Prostate gland (tissue), 2 donors: ENCODE results near the gene SCGB1D1. TPM values are rescaled to one million over a fixed set of nuclear protein-coding genes. Genes with fewer than 3 reads are reported as not detected.

Experiments used
- DNase-seq: peaks from one replicate; pipeline ENCODE4 v3.0.0-alpha.2; 2019; ENCODE audit warnings: low spot score
- H3K27ac ChIP-seq, 2 donors: fragments of 200-600 bp; sonication (generic); 2 replicates each; pipeline ENCODE4 v1.5.1; 2017 to 2019
- H3K27me3 ChIP-seq: fragments of 200-600 bp; sonication (generic); replicated peaks from 2 replicates; pipeline ENCODE4 v1.5.1; 2019; ENCODE audit not compliant: insufficient read depth
- H3K36me3 ChIP-seq, 2 donors: fragments of 200-600 bp; sonication (generic); 1 replicate in 1 of 2; 2 replicates in 1 of 2; pipeline versions ENCODE4 v1.5.1 to v1.8.1; 2017 to 2019
- H3K4me1 ChIP-seq: fragments of 200-600 bp; sonication (generic); replicated peaks from 2 replicates; pipeline ENCODE4 v1.5.1; 2019
- H3K4me3 ChIP-seq, 2 donors: fragments of 200-600 bp; sonication (generic); 2 replicates each; pipeline ENCODE4 v1.5.1; 2017 to 2019
- H3K9me3 ChIP-seq: fragments of 200-600 bp; sonication (generic); 2 replicates; pipeline ENCODE4 v1.5.1; 2017
- CTCF ChIP-seq, 4 experiments: fragments of 200-600 bp in 2 of 4; fragments of 450-650 bp in 2 of 4; sonication (generic) in 2 of 4; IDR thresholded peaks; 1 replicate in 3 of 4; 2 replicates in 1 of 4; pipeline ENCODE4 v1.5.1; 2016 to 2019; ENCODE audit warnings: antibody characterized with exemption in 4 of 4, mild to moderate bottlenecking in 2 of 4, moderate library complexity in 2 of 4
- POLR2A ChIP-seq: fragments of 450-650 bp; IDR thresholded peaks from one replicate; pipeline ENCODE4 v1.6.1; 2016; ENCODE audit warnings: antibody characterized with exemption, mild to moderate bottlenecking
- POLR2AphosphoS5 ChIP-seq: sonication (generic); formaldehyde crosslinking; IDR thresholded peaks from one replicate; pipeline ENCODE4 v1.6.1; 2017; ENCODE audit warnings: antibody characterized with exemption
- WGBS: methylation state at CpG from one replicate; pipeline ENCODE4 v1.1.5; 2018; 5-methylcytosine and 5-hydroxymethylcytosine counted together
- intact Hi-C: fragments of 100-400 bp; cut with DNase I; formaldehyde crosslinking; loops from one replicate; pipeline ENCODE4 v1.14.2; 2022
- total RNA-seq, 2 donors: library from RNA; depleted of rRNA; stranded (reverse); fragments of >200 nt; gene quantifications; one replicate each; pipeline ENCODE4 v1.1.0, GENCODE V29; 2016

SCGB1D1 gene
- total RNA-seq, 2 donors from 2014 or later: not detected

- no peak for DNase-seq
- H3K27me3 ChIP-seq: no peaks in the 10 kb centered on the region
- no peaks in the 10 kb centered on the region for H3K4me1 ChIP-seq
- peaks cover 0 to 5% of the 10 kb centered on the region in 2 donors for H3K36me3 ChIP-seq
- H3K9me3 ChIP-seq: no peaks in the 10 kb centered on the region
- WGBS: 89% methylated on average over 10 of the region's 10 CpGs
- TF ChIP-seq POLR2AphosphoS5 (no peak), POLR2A (no peak), CTCF (IDR thresholded peaks at IDR 0.05) (no peak)
- H3K27ac ChIP-seq: no peak overlapping the region
- no peak overlapping the region for H3K4me3 ChIP-seq
- intact Hi-C loops: no loop called here
Observed at GRCh38 chr11:62150887-62151736, 38.9 kb upstream of the SCGB1D1 start.

- H3K27ac ChIP-seq: no peak overlapping the region
- 93% methylated on average over 9 of the region's 9 CpGs for WGBS
- TF ChIP-seq POLR2AphosphoS5 (no peak), POLR2A (no peak), CTCF (IDR thresholded peaks at IDR 0.05) (no peak)
- no peak for DNase-seq
- H3K9me3 ChIP-seq: no peaks in the 10 kb centered on the region
- intact Hi-C loops: no loop called here
- H3K27me3 ChIP-seq: no peaks in the 10 kb centered on the region
- H3K4me3 ChIP-seq: no peak overlapping the region
- H3K4me1 ChIP-seq: no peaks in the 10 kb centered on the region
- peaks cover 0 to 2% of the 10 kb centered on the region in 2 donors for H3K36me3 ChIP-seq
Observed at GRCh38 chr11:62151737-62152102, 38.3 kb upstream of the SCGB1D1 start.

DNA sequence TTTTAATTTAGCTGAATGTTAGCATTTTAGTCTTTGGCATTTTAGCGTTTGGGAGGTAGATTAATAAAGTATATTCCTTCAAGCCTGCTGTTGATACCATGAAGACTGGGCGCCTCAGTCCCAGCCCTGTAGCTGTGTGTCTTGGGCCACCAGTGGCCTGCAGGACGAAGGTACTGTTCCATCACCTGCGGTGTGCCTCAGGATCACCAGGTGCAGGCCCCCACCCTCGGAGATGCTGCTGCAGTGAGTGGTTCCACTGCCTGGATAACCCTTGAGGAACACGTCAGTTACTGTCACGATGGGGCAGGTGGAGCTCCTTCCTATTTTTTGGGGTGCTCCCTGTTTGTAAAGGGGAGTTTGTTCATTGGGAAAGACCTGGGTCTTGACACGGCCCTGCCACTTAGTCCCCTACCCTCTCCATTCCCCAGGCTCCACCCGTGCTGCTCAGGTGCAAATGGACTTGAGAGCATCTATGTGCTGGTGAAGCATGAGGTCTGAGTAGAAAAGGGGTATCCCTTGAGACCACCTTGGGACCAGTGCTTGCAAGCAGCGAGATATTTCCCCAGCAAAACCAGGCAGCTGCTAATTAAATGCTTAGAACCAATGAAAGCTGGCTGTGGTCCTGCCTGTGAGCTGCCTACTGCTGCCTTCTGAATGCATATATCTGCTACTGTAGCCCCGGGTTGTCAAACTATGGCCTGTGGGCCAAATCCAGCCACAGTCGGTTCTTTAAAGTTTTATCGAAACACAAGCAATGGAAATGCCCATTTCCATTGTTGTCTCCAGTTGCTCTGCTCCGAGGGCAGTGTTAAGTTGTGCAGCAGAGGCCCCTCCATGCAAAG is 37.5 kb upstream of the SCGB1D1 start:
- intact Hi-C loops: no loop called here
- Histone ChIP-seq H3K36me3 (no peaks in the 10 kb centered on the region), H3K27me3 (no peaks in the 10 kb centered on the region), H3K4me1 (no peaks in the 10 kb centered on the region), H3K9me3 (no peaks in the 10 kb centered on the region), H3K27ac (no peak overlapping the region), H3K4me3 (no peak overlapping the region)
- 95% methylated on average over 14 of the region's 14 CpGs for WGBS
- no peak for DNase-seq
- TF ChIP-seq POLR2A (no peak), CTCF (IDR thresholded peaks at IDR 0.05) (no peak), POLR2AphosphoS5 (no peak)

- Histone ChIP-seq H3K36me3 (no peaks in the 10 kb centered on the region), H3K9me3 (no peaks in the 10 kb centered on the region), H3K27ac (no peak overlapping the region), H3K4me3 (no peak overlapping the region), H3K4me1 (no peaks in the 10 kb centered on the region), H3K27me3 (no peaks in the 10 kb centered on the region)
- TF ChIP-seq CTCF (IDR thresholded peaks at IDR 0.05) (no peak), POLR2A (no peak), POLR2AphosphoS5 (no peak)
- no peak for DNase-seq
- intact Hi-C loops: no loop called here
- 87% methylated on average over 2 of the region's 2 CpGs for WGBS
Observed at GRCh38 chr11:62153087-62153395, 37.0 kb upstream of the SCGB1D1 start.
